Panc1 (cell line): Measurements from ENCODE around the gene CARMIL3. TPM values are rescaled to one million over a fixed set of nuclear protein-coding genes. Genes with fewer than 3 reads are reported as not detected.

Source experiments
- ATAC-seq: fragments of 200-7000 bp; cut with Tn5 transposase; 2 replicates; pipeline ENCODE4 v1.9.1; 2020; ENCODE audit warnings: mild to moderate bottlenecking, moderate library complexity
- BruUV-seq: library from RNA; stranded (reverse); fragments of 400-500 nt; replicated peaks from 2 replicates; lab custom pipeline; 2021; lab: Mats Ljungman, UMichigan
- CTCF ChIA-PET: fragments of 300-600 bp; sonication (Branson Sonifier 250); formaldehyde crosslinking; loops from one replicate; lab custom pipeline; 2022; ENCODE audit warnings: antibody characterized with exemption; lab: Charles Lee
- POLR2A ChIA-PET: fragments of 300-600 bp; sonication (Branson Sonifier 250); formaldehyde crosslinking; loops from one replicate; lab custom pipeline; 2022; ENCODE audit warnings: antibody characterized with exemption; lab: Charles Lee
- DNase-seq: peaks from one replicate; pipeline ENCODE4 v3.0.0-alpha.2; 2010; ENCODE audit warnings: low read depth, low spot score
- H3K27ac ChIP-seq: 2 replicates; pipeline ENCODE4 v1.5.1; 2011; ENCODE audit warnings: mild to moderate bottlenecking, low read length, inconsistent platforms
- H3K27me3 ChIP-seq: fragments of 200-500 bp; sonication (Bioruptor generic); 2 replicates; pipeline ENCODE4 v1.6.0; 2014; ENCODE audit warnings: low read length, inconsistent platforms; ENCODE audit not compliant: control insufficient read depth, insufficient read depth
- H3K36me3 ChIP-seq: fragments of 200-500 bp; sonication (Bioruptor generic); 2 replicates; pipeline ENCODE4 v1.5.1; 2014; ENCODE audit warnings: inconsistent platforms, mild to moderate bottlenecking, low read length, moderate library complexity; ENCODE audit not compliant: control insufficient read depth, insufficient read depth
- H3K4me1 ChIP-seq: 2 replicates; pipeline ENCODE4 v1.5.1; 2011; ENCODE audit warnings: inconsistent platforms, mild to moderate bottlenecking, low read length, moderate library complexity; ENCODE audit not compliant: control insufficient read depth, insufficient read depth
- H3K4me3 ChIP-seq, 2 experiments: 2 replicates each; pipeline ENCODE4 v1.5.1; 2011 to 2012; ENCODE audit warnings: low read depth in 2 of 2, low read length in 2 of 2, mild to moderate bottlenecking in 2 of 2, inconsistent platforms in 1 of 2, moderate library complexity in 1 of 2
- H3K9me3 ChIP-seq: fragments of 200-500 bp; sonication (Bioruptor generic); 2 replicates; pipeline ENCODE4 v1.5.1; 2014; ENCODE audit warnings: low read depth, mild to moderate bottlenecking, inconsistent platforms, low read length, moderate library complexity; ENCODE audit not compliant: control insufficient read depth, insufficient read depth
- POLR2AphosphoS5 ChIP-seq: IDR thresholded peaks from 2 replicates; pipeline ENCODE4 v1.6.1; 2012; ENCODE audit warnings: mild to moderate bottlenecking, low read depth, low read length, moderate library complexity
- SIN3A ChIP-seq: IDR thresholded peaks from 2 replicates; pipeline ENCODE4 v1.6.1; 2012; ENCODE audit warnings: low read depth, mild to moderate bottlenecking, low read length, moderate library complexity, borderline replicate concordance; ENCODE audit not compliant: insufficient read depth
- TCF7L2 ChIP-seq: IDR thresholded peaks from 2 replicates; pipeline ENCODE4 v1.6.1; 2011; ENCODE audit warnings: mild to moderate bottlenecking, low read depth, low read length, inconsistent platforms
- in situ Hi-C: cut with HindIII; loops from 2 replicates; pipeline ENCODE4 v1.10.0; 2016; ENCODE audit warnings: low sequenced_read_pairs, low pct_unique_long_range_greater_than_20kb
- intact Hi-C: fragments of 100-400 bp; cut with micrococcal nuclease; formaldehyde crosslinking; loops from one replicate; pipeline ENCODE4 v1.10.0; 2022; ENCODE audit not compliant: unreplicated experiment
- total RNA-seq: library from RNA; stranded (reverse); gene quantifications from one replicate; pipeline ENCODE4 v1.2.1, GENCODE V29; 2021; ENCODE audit not compliant: unreplicated experiment
- TF ChIP-seq, protein P1 (sequence below), 2 experiments: IDR thresholded peaks; 2 replicates each; pipeline ENCODE4 v1.6.1; 2011 to 2012; ENCODE audit warnings: low read depth in 2 of 2, control low read depth in 1 of 2, low read length in 1 of 2, mild to moderate bottlenecking in 1 of 2, moderate library complexity in 1 of 2; ENCODE audit not compliant: insufficient read depth in 1 of 2
- TF ChIP-seq, protein P2 (sequence below): fragments of 450-650 bp; IDR thresholded peaks from 2 replicates; pipeline ENCODE4 v1.5.1; 2017; ENCODE audit warnings: mild to moderate bottlenecking

The CARMIL3 gene
- total RNA-seq, 1 experiment from 2014 or later, result 0.15 TPM

DNA sequence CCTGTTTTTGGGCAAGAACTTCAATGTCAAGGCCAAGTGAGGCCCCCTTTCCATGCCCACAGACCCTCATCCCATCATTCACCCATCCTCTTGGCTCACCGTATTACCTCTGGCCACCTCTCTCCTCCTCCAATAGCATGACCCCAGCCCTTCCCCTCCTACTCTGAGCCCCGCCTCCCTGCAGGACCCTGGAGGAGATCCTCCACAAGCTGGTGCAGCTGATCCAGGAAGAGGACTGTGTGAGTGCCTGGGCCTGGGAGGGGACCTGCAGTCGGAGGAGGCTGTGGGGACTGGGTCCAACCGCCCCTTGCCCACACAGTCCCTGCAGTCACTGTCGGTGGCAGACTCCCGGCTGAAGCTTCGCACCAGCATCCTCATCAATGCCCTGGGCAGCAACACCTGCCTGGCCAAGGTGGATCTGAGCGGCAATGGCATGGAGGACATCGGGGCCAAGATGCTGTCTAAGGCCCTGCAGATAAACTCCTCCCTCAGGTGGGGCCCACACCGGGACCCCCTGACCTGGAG, 7.2 kb downstream of the CARMIL3 start:
- H3K27me3 ChIP-seq, result no peaks in the 10 kb centered on the region; the same call in 1 of the 2 replicates
- H3K36me3 ChIP-seq, result no peaks in the 10 kb centered on the region
- CTCF ChIA-PET, result interaction anchor here (0.6 to 2.8 kb wide), 8 partner anchors 21 to 156 kb away, joined by 3 to 50 read pairs (median 6); partner anchors contain the start of genes DCAF11, IRF9 and NRL
- no peaks in the 10 kb centered on the region for H3K9me3 ChIP-seq
- no peak overlapping the region for H3K4me3 ChIP-seq
- intact Hi-C loops, result loop anchor here (1.0 to 2.0 kb wide), 2 partner anchors 31 to 50 kb away; no protein-coding TSS in a partner anchor
- POLR2A ChIA-PET, result interaction anchor here (1.0 kb wide), 1 partner anchor 56 kb away, joined by 4 read pairs; the partner anchor contains the start of genes DCAF11 and NRL
- no peak for ATAC-seq
- H3K4me1 ChIP-seq, result no peaks in the 10 kb centered on the region
- no TSS peak for BruUV-seq
- in situ Hi-C loops, result no loop called here
- no peak for DNase-seq
- TF ChIP-seq, protein P1, sequence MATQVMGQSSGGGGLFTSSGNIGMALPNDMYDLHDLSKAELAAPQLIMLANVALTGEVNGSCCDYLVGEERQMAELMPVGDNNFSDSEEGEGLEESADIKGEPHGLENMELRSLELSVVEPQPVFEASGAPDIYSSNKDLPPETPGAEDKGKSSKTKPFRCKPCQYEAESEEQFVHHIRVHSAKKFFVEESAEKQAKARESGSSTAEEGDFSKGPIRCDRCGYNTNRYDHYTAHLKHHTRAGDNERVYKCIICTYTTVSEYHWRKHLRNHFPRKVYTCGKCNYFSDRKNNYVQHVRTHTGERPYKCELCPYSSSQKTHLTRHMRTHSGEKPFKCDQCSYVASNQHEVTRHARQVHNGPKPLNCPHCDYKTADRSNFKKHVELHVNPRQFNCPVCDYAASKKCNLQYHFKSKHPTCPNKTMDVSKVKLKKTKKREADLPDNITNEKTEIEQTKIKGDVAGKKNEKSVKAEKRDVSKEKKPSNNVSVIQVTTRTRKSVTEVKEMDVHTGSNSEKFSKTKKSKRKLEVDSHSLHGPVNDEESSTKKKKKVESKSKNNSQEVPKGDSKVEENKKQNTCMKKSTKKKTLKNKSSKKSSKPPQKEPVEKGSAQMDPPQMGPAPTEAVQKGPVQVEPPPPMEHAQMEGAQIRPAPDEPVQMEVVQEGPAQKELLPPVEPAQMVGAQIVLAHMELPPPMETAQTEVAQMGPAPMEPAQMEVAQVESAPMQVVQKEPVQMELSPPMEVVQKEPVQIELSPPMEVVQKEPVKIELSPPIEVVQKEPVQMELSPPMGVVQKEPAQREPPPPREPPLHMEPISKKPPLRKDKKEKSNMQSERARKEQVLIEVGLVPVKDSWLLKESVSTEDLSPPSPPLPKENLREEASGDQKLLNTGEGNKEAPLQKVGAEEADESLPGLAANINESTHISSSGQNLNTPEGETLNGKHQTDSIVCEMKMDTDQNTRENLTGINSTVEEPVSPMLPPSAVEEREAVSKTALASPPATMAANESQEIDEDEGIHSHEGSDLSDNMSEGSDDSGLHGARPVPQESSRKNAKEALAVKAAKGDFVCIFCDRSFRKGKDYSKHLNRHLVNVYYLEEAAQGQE (IDR thresholded peaks at IDR 0.05; ENCODE audit: insufficient read depth in 1 of 2, low read depth in 2 of 2, low read length in 1 of 2), result no peak
- TF ChIP-seq, protein P2, sequence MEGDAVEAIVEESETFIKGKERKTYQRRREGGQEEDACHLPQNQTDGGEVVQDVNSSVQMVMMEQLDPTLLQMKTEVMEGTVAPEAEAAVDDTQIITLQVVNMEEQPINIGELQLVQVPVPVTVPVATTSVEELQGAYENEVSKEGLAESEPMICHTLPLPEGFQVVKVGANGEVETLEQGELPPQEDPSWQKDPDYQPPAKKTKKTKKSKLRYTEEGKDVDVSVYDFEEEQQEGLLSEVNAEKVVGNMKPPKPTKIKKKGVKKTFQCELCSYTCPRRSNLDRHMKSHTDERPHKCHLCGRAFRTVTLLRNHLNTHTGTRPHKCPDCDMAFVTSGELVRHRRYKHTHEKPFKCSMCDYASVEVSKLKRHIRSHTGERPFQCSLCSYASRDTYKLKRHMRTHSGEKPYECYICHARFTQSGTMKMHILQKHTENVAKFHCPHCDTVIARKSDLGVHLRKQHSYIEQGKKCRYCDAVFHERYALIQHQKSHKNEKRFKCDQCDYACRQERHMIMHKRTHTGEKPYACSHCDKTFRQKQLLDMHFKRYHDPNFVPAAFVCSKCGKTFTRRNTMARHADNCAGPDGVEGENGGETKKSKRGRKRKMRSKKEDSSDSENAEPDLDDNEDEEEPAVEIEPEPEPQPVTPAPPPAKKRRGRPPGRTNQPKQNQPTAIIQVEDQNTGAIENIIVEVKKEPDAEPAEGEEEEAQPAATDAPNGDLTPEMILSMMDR, result no peak
- no peak for TF ChIP-seq TCF7L2
- TF ChIP-seq SIN3A, result no peak
- TF ChIP-seq POLR2AphosphoS5, result no peak
- H3K27ac ChIP-seq, result no peak overlapping the region

DNA sequence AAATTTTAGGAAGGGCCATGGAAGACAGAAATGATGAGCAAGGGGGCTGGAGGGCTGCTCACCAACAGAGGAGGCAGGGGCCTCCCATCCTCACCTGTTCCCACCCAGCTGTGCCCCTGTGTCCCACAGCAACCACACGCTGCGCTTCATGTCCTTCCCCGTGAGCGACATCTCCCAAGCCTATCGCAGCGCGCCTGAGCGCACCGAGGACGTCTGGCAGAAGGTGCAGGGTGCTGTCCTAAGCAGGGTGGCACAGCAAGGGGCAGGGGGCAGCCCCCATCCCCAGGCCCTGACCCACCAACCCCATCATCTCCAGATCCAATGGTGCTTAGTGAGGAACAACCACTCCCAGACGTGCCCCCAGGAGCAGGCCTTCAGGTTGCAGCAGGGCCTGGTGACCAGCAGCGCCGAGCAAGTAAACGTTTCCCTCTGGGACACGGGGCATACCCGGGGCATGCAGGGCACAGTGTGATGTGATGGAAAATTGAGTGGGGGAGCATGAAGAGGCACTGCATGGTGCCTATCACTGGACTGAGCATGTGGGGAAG, 8.1 kb downstream of the CARMIL3 start:
- Histone ChIP-seq H3K27me3 (no peaks in the 10 kb centered on the region), H3K4me3 (no peak overlapping the region), H3K4me1 (no peaks in the 10 kb centered on the region), H3K27ac (no peak overlapping the region), H3K36me3 (no peaks in the 10 kb centered on the region), H3K9me3 (no peaks in the 10 kb centered on the region)
- no peak for DNase-seq
- TF ChIP-seq, protein P2, result no peak
- TF ChIP-seq, protein P1 (IDR thresholded peaks at IDR 0.05; ENCODE audit: insufficient read depth in 1 of 2, low read depth in 2 of 2, low read length in 1 of 2), result no peak
- TF ChIP-seq SIN3A (no peak), POLR2AphosphoS5 (no peak), TCF7L2 (no peak)
- no peak for ATAC-seq
- intact Hi-C loops (loop anchor here (2.0 kb wide), 1 partner anchor 49 kb away; no protein-coding TSS in a partner anchor), in situ Hi-C loops (no loop called here)
- CTCF ChIA-PET, result no interaction called here
- POLR2A ChIA-PET, result no interaction called here
- BruUV-seq, result no TSS peak
